Right cardiac atrium (tissue), 5 donors: ENCODE results near the gene IGLL1. TPM values are rescaled to one million over a fixed set of nuclear protein-coding genes. Genes with fewer than 3 reads are reported as not detected.
A peak's percentile ranks its signal among the peaks of the same experiment; 100 is the strongest.
"Not testable (repeated sequence)": the region's sequence is repeated elsewhere in the genome, so short reads cannot be mapped to it uniquely, and the experiment has no call there.

Experiments used
- ATAC-seq, 2 donors: fragments of 200-7000 bp; cut with Tn5 transposase; one replicate each; pipeline versions ENCODE4 v1.8.0 to v1.9.1; 2020; ENCODE audit warnings: moderate library complexity in 2 of 2, mild to moderate bottlenecking in 1 of 2
- DNase-seq, 3 donors: peaks; one replicate each; pipeline ENCODE4 v3.0.0-alpha.2; 2020
- H3K27ac ChIP-seq: one replicate; pipeline ENCODE4 v1.5.1; 2013; ENCODE audit warnings: mild to moderate bottlenecking, low read length, control low read depth, moderate library complexity
- H3K27me3 ChIP-seq: one replicate; pipeline ENCODE4 v1.6.1; 2013; ENCODE audit not compliant: control insufficient read depth, insufficient read depth
- H3K4me1 ChIP-seq: one replicate; pipeline ENCODE4 v1.6.1; 2013; ENCODE audit warnings: low read length; ENCODE audit not compliant: control insufficient read depth, insufficient read depth
- H3K4me3 ChIP-seq: one replicate; pipeline ENCODE4 v1.5.1; 2013; ENCODE audit warnings: low read length, control low read depth
- H3K9me3 ChIP-seq: one replicate; pipeline ENCODE4 v1.6.1; 2013; ENCODE audit warnings: low read length; ENCODE audit not compliant: control insufficient read depth
- WGBS: extraction: QIAGEN DNeasy Blood & Tissue Kit; methylation state at CpG from one replicate; pipeline ENCODE4 v1.1.7; 2013; 5-methylcytosine and 5-hydroxymethylcytosine counted together
- intact Hi-C, 4 donors: fragments of 100-400 bp; cut with DNase I; formaldehyde crosslinking; loops; one replicate each; pipeline versions ENCODE4 v1.11.0 to v1.14.0; 2022 to 2023
- polyA plus RNA-seq: library from polyadenylated mRNA; stranded (reverse); fragments of 200-250 nt; gene quantifications from one replicate; pipeline ENCODE4 v1.2.3, GENCODE V29; 2013
- total RNA-seq, 4 donors: library from RNA; stranded (reverse); fragmentation: NEBNext Ultra II Directional; extraction: Animal tissue kit (Norgen Biotek cat#: 25700); gene quantifications; one replicate each; pipeline ENCODE4 v1.2.1, GENCODE V29; 2021
- donor health status: healthy with polysubstance abuse.
- donor health status: DM: no; HTN: yes; CAD: no.
- donor health status: DM: no; HTN: no; CAD: no.
- donor health status: DM: no; HTN: yes; CAD: no; lungs with severe emphysema.
- donor health status: DM: yes; HTN: yes; CAD: no.

IGLL1 gene
- total and polyA plus RNA-seq, 5 donors = not detected

DNA sequence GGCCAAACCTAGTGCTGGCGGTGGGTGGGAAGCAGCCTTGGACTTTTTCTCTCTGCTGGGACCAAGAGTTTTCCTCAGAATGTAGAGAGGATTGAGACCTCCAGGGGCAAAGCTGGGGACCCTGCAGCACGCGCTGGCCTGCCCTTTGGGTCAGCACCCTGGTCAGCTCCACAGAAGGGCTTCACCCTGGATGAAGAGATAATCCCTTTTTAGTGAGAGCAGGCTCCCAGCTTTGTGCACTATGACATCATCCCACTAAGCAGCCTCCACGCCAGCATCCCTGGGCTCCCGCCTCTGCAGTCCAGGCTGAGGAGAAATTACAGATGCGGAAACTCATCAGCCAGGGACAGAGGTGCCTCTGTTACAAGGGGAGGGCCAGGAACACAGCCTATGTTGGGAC, 28.5 kb upstream of the IGLL1 start:
- Histone ChIP-seq H3K4me1 (no peaks in the 10 kb centered on the region), H3K4me3 (no peak overlapping the region), H3K27me3 (no peaks in the 10 kb centered on the region), H3K9me3 (no peaks in the 10 kb centered on the region), H3K27ac (no peak overlapping the region)
- ATAC-seq (no peak), DNase-seq (no peak)
- WGBS = 42% methylated on average over 6 of the region's 6 CpGs
- intact Hi-C loops = no loop called here

GRCh38 chr22:23606204-23607131, 26.4 kb upstream of the IGLL1 start:
- no peak for ATAC-seq

GRCh38 chr22:23604939-23605712, 25.0 kb upstream of the IGLL1 start:
- H3K27me3 ChIP-seq = no peaks in the 10 kb centered on the region
- no peaks in the 10 kb centered on the region for H3K4me1 ChIP-seq
- DNase-seq = no peak
- no peak overlapping the region for H3K4me3 ChIP-seq
- no peaks in the 10 kb centered on the region for H3K9me3 ChIP-seq
- intact Hi-C loops = no loop called here
- peak in 1 of 2 donors; percentile 14 for ATAC-seq
- 82% methylated on average over 8 of the region's 8 CpGs for WGBS
- H3K27ac ChIP-seq = no peak overlapping the region

More at GRCh38 chr22:23606204-23607131, 26.4 kb upstream of the IGLL1 start:
- Histone ChIP-seq H3K9me3 (no peaks in the 10 kb centered on the region), H3K27me3 (no peaks in the 10 kb centered on the region), H3K4me1 (no peaks in the 10 kb centered on the region), H3K4me3 (no peak overlapping the region), H3K27ac (no peak overlapping the region)
- DNase-seq = no peak
- intact Hi-C loops = no loop called here
- 85% methylated on average over 20 of the region's 20 CpGs for WGBS

- WGBS = 78% methylated on average over 7 of the region's 7 CpGs
- ATAC-seq (no peak), DNase-seq (no peak)
- H3K4me3 ChIP-seq = no peak overlapping the region
- intact Hi-C loops = no loop called here
- no peaks in the 10 kb centered on the region for H3K9me3 ChIP-seq
- no peak overlapping the region for H3K27ac ChIP-seq
- H3K27me3 ChIP-seq = no peaks in the 10 kb centered on the region
- no peaks in the 10 kb centered on the region for H3K4me1 ChIP-seq
Observed at GRCh38 chr22:23603266-23603665, 23.2 kb upstream of the IGLL1 start.

DNA sequence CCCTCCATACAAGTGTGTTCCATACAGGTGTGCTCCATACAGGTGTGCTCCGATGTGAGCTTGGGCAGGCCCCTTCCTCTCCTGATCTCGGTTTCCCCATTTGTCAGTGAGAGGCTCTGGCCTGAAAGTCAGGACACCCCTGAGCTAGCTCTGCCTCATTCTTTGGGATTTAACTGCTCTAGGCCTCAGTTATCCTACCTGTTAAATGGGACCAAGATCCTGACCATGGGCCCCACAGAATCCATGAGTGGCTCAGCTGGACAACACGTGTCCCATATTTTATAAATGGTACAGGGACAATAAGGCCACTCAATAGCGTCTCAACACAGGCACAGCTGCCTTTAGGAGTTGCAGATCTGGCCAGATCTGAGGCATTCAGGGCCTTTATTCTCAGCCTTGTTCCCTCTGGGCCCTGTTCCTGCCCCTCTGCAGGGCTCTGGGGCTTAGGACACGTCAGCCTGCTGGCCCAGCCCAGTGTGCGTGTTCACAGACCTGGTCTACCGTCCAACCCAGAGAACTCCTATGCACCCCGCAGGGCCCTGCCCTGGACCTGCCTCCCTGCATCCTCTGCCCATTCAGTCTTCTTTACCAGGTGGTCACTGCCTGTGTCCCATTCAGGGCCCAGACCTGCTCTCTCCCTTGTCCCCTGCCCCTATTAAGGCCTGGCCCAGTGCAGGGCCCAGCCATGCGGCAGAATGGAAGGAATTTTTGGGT, 18.9 kb upstream of the IGLL1 start:
- Histone ChIP-seq H3K27me3 (no peaks in the 10 kb centered on the region), H3K4me1 (no peaks in the 10 kb centered on the region), H3K4me3 (no peak overlapping the region), H3K27ac (no peak overlapping the region), H3K9me3 (no peaks in the 10 kb centered on the region)
- ATAC-seq (no peak), DNase-seq (no peak)
- intact Hi-C loops = loop anchor here in 1 of 4 donors (10.0 kb wide), 1 partner anchor 284 kb away; no protein-coding TSS in a partner anchor
- WGBS = 95% methylated on average over 9 of the region's 9 CpGs

- ATAC-seq, DNase-seq, H3K27ac ChIP-seq, H3K9me3 ChIP-seq, H3K4me1 ChIP-seq, H3K4me3 ChIP-seq, H3K27me3 ChIP-seq: not testable (repeated sequence)
- 68% methylated on average over 5 of the region's 7 CpGs for WGBS
- intact Hi-C loops = loop anchor here in 1 of 4 donors (10.0 kb wide), 1 partner anchor 283 kb away; no protein-coding TSS in a partner anchor
Observed at GRCh38 chr22:23597576-23598268, 17.6 kb upstream of the IGLL1 start.

GRCh38 chr22:23595904-23596303, 15.8 kb upstream of the IGLL1 start:
- H3K4me1 ChIP-seq, DNase-seq, ATAC-seq, H3K9me3 ChIP-seq, H3K27ac ChIP-seq, H3K4me3 ChIP-seq, H3K27me3 ChIP-seq: not testable (repeated sequence)
- WGBS = 36% methylated on average over 6 of the region's 6 CpGs
- intact Hi-C loops = loop anchor here in 1 of 4 donors (10.0 kb wide), 1 partner anchor 281 kb away; no protein-coding TSS in a partner anchor

GRCh38 chr22:23591846-23592245, 11.8 kb upstream of the IGLL1 start:
- no peaks in the 10 kb centered on the region for H3K9me3 ChIP-seq
- H3K4me3 ChIP-seq = no peak overlapping the region
- no peak overlapping the region for H3K27ac ChIP-seq
- DNase-seq (no peak), ATAC-seq (no peak)
- intact Hi-C loops = loop anchor here in 2 of 4 donors (5.0 to 10.0 kb wide), 2 partner anchors 50 to 277 kb away; no protein-coding TSS in a partner anchor
- no peaks in the 10 kb centered on the region for H3K4me1 ChIP-seq
- WGBS = 87% methylated on average over 7 of the region's 7 CpGs
- no peaks in the 10 kb centered on the region for H3K27me3 ChIP-seq

GRCh38 chr22:23591201-23591791, 11.2 kb upstream of the IGLL1 start:
- 55% methylated on average over 11 of the region's 11 CpGs for WGBS
- DNase-seq = peak; percentile 64 to 85 (median 76)
- Histone ChIP-seq H3K27ac (no peak overlapping the region), H3K4me1 (no peaks in the 10 kb centered on the region), H3K9me3 (no peaks in the 10 kb centered on the region), H3K4me3 (no peak overlapping the region), H3K27me3 (no peaks in the 10 kb centered on the region)
- intact Hi-C loops = loop anchor here in 2 of 4 donors (5.0 to 10.0 kb wide), 2 partner anchors 49 to 276 kb away; no protein-coding TSS in a partner anchor
- peak; percentile 69 to 77 for ATAC-seq

DNA sequence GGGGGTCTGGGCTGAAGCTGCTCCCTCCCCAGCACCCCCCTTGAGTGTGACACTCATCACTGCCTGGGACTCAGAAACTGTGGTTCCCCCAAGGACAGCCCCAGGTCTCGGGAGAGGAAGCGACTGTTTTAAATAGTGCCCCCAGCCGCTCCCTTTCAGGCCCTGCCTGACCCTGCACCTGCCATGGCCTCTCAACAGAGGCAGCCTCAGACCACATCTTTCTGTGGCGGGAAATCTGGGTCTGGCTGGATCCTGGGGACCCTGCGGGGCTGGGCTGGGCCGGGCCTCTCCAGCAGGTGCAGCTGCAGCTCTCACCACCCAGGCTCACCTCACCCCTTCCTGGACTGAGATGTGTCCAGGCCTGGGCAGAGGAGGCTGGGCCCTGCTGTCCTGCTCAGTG, 3.7 kb upstream of the IGLL1 start:
- DNase-seq (no peak), ATAC-seq (no peak)
- WGBS = 73% methylated on average over 6 of the region's 6 CpGs
- H3K4me3 ChIP-seq = no peak overlapping the region
- intact Hi-C loops = no loop called here
- H3K9me3 ChIP-seq = no peaks in the 10 kb centered on the region
- H3K4me1 ChIP-seq = no peaks in the 10 kb centered on the region
- no peaks in the 10 kb centered on the region for H3K27me3 ChIP-seq
- H3K27ac ChIP-seq = no peak overlapping the region
